Brain microvascular endothelial cell (primary cell): ENCODE results near the gene MEN1.

Experiments used
- DNase-seq: peaks from one replicate; pipeline ENCODE4 v3.0.0-alpha.2; 2020
- H3K27ac ChIP-seq: fragments of 250-450 bp; sonication (Bioruptor Pico); 2 replicates; pipeline ENCODE4 v1.5.1; 2020; ENCODE audit warnings: mild to moderate bottlenecking, moderate library complexity
- H3K27me3 ChIP-seq: fragments of 250-450 bp; sonication (Bioruptor Pico); replicated peaks from 2 replicates; pipeline ENCODE4 v1.5.1; 2020; ENCODE audit warnings: mild to moderate bottlenecking
- H3K36me3 ChIP-seq: fragments of 250-450 bp; sonication (Bioruptor Pico); replicated peaks from 2 replicates; pipeline ENCODE4 v1.5.1; 2020; ENCODE audit warnings: mild to moderate bottlenecking
- H3K4me3 ChIP-seq: 2 replicates; pipeline ENCODE4 v1.5.1; 2011; ENCODE audit warnings: low read depth, mild to moderate bottlenecking, control low read depth, low read length, moderate library complexity
- in situ Hi-C: cut with HindIII; loops from 2 replicates; pipeline ENCODE4 v1.10.0; 2017; ENCODE audit warnings: low sequenced_read_pairs, low pct_ligation_motif_present
- TF ChIP-seq, protein P1 (sequence below): IDR thresholded peaks from 2 replicates; pipeline ENCODE4 v1.5.1; 2011; ENCODE audit warnings: low read depth, mild to moderate bottlenecking, moderate library complexity, low read length, control low read depth, inconsistent platforms; ENCODE audit errors: missing control alignments

Gene MEN1

DNA sequence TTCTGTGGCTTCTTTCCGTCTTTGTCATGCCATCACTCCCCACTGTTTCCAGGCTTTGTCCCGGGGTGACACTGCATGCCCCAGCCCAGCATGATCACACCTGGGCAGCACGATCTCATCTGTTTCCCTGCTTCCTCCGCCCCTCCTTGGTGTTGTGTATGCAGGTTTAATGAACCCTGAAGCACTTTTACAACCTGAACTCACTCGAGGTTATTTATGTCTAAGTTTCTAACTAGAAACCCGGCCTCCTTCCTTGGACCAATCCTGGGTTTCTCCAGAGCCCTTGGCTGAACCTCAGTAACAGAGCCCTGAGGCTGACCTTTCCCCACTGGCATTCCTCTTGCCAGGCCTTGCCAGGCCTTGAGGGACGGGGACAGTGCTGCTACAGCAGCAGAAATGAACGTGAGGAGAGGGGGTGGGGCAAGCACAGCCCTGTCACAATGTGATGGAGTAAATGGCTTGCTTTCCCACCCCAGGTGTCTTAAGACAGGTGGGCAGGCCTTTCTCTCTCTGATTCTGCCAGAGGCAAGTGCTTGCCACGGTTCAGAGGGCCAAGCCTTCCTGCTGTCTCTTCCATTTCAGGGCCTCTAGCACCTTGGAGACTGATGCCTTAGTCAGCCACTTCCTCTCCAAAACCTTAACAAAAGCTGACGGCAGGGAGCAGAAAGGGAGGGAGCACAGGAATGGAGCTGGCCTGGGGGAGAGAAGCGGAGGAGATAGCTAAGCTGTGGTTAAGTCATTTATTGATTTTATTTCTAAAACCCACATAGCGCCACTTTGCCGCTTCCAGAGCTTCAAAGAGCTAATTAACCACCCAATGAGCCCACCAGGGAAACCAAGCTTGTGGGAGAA, 47.5 kb downstream of the MEN1 start:
- in situ Hi-C loops = no loop called here
- Histone ChIP-seq H3K27me3 (no peaks in the 10 kb centered on the region), H3K36me3 (peaks cover 56% of the 10 kb centered on the region), H3K4me3 (no peak overlapping the region), H3K27ac (peak overlapping the region; percentile 29)
- TF ChIP-seq, protein P1, sequence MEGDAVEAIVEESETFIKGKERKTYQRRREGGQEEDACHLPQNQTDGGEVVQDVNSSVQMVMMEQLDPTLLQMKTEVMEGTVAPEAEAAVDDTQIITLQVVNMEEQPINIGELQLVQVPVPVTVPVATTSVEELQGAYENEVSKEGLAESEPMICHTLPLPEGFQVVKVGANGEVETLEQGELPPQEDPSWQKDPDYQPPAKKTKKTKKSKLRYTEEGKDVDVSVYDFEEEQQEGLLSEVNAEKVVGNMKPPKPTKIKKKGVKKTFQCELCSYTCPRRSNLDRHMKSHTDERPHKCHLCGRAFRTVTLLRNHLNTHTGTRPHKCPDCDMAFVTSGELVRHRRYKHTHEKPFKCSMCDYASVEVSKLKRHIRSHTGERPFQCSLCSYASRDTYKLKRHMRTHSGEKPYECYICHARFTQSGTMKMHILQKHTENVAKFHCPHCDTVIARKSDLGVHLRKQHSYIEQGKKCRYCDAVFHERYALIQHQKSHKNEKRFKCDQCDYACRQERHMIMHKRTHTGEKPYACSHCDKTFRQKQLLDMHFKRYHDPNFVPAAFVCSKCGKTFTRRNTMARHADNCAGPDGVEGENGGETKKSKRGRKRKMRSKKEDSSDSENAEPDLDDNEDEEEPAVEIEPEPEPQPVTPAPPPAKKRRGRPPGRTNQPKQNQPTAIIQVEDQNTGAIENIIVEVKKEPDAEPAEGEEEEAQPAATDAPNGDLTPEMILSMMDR = no peak
- DNase-seq = peak; percentile 52

DNA sequence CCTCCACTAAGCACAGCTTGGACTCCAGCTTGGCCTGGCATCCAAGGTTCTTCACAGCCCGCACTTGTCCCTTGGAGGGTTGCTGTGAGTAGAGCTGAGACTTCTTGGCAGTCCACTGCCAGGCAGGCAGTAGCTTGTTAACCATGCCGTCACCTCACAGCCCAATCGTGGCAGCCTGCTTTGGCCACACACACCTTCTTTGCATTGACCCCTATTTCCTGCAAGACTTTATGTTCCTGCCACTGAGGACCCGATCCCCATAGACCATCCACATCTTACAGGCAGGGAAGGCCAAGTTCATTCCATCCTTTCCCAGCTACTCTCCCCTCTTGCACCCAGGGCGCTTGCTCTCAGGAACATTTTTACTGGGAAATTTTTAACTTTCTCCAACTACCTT, 48.1 kb downstream of the MEN1 start:
- Histone ChIP-seq H3K4me3 (no peak overlapping the region), H3K36me3 (peaks cover 50% of the 10 kb centered on the region), H3K27me3 (no peaks in the 10 kb centered on the region), H3K27ac (no peak overlapping the region)
- no peak for DNase-seq
- TF ChIP-seq, protein P1 = no peak
- in situ Hi-C loops = no loop called here

- in situ Hi-C loops = no loop called here
- DNase-seq = no peak
- Histone ChIP-seq H3K36me3 (peaks cover 40% of the 10 kb centered on the region), H3K27me3 (no peaks in the 10 kb centered on the region), H3K4me3 (no peak overlapping the region), H3K27ac (no peak overlapping the region)
- TF ChIP-seq, protein P1 = no peak
Observed at GRCh38 chr11:64760759-64761420, 49.5 kb downstream of the MEN1 start.

- DNase-seq = peak; percentile 16
- no peak within 1 kb of the TSS for H3K4me3 ChIP-seq
- in situ Hi-C loops = no loop called here
- H3K27me3 ChIP-seq = no peaks in the 10 kb centered on the region
- TF ChIP-seq, protein P1 = no peak
- H3K36me3 ChIP-seq = peaks cover 33% of the 10 kb centered on the region
- H3K27ac ChIP-seq = no peak within 1 kb of the TSS
Observed at GRCh38 chr11:64759722-64760719, 50.3 kb downstream of the MEN1 start, which contains the start of gene PYGM. Gene PYGM, minus strand, starts transcription at chr11:64759974. Its CDS starts 76 bp downstream, at chr11:64759898.

DNA sequence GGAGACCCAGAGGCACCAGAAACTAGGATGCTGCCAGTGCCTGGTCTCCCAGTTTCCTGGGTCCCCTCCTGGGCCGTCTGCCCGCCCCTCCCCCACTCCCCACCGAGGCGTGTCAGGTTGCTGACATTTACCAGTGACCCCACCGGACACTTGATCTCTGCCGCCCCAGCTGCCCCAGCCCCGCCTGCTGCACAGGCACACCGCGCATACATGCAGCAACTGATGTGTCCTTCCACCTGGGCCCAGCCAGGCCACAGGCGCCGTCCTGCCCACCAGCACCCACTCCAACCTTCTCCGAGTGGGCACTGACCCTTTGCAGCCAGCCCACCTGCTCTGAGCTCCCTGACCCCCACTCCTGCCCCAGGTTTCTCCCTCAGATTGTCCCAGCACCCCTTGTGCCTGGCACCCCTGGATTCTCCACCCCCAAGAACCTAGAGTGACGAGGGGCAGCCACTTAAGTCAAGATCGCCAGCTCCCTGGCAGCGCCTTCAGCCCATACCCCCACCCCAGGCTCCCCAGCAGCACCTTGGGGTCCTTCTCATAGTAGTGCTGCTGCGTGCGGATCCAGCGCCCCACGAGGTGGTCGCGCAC, 51.1 kb downstream of the MEN1 start:
- no peak overlapping the region for H3K27ac ChIP-seq
- in situ Hi-C loops = no loop called here

More for the DNA sequence above, 51.1 kb downstream of the MEN1 start:
- DNase-seq = no peak
- H3K4me3 ChIP-seq = no peak overlapping the region
- H3K36me3 ChIP-seq = peaks cover 25% of the 10 kb centered on the region
- H3K27me3 ChIP-seq = no peaks in the 10 kb centered on the region
- TF ChIP-seq, protein P1 = no peak
